Measurements from ENCODE around the gene CCDC7.
A peak's percentile ranks its signal among the peaks of the same experiment; 100 is the strongest.
"Not testable (repeated sequence)": the region's sequence is repeated elsewhere in the genome, so short reads cannot be mapped to it uniquely, and the experiment has no call there.

The CCDC7 gene

DNA sequence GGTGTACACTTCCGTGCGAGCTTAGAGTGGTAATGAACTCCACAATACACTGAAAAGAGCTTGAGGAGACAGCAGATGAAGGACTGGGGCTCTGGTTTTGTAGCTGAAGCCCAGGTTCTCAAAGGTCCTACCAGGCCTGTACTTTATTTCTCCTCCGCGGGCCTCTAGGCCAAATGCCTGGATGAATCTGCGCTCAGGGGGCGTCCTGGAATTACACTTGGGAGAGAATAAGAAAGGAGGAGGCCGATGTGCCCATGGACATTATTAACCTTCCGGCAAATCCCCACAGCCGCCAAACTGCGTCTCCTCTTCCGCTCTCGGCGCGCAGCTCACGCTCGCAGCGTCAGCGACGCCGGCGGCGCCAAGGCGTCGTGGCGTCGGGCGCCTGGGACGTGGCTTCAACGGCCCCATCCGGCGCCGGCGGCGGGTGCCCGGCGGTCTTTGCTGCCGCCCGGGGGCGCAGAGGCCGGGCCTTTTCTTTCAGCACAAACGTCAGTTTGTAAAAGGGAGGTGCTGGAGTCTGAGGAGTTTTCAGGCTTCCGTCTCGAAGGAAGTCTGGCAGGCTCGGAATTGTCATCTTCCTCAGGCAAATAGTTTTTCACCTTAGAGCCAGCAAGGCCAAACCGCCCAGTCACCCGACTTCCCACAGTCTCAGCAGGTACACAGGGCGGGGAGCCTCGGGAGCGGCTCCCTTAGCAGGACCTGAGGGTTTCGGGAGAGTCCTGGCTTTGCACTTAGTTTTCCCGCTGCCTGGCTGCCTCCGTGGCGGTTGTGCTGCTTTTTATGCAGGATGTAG, at the start of gene CCDC7:
Gene CCDC7, plus strand, starts transcription at position 401 of the 796 bp plus-strand sequence. CDS start 5,503 bp downstream, outside the sequence.
- Histone ChIP-seq H3K4me1 (ENCODE audit: insufficient read depth, low read length) (no peaks in the 10 kb centered on the region), H3K9ac (ENCODE audit: low read depth, low read length) (peak within 1 kb of the TSS; percentile 80), H3K36me3 (ENCODE audit: insufficient read depth, low read length) (no peaks in the 10 kb centered on the region), H3K9me3 (ENCODE audit: control insufficient read depth, insufficient read depth, low read length) (no peaks in the 10 kb centered on the region)

DNA sequence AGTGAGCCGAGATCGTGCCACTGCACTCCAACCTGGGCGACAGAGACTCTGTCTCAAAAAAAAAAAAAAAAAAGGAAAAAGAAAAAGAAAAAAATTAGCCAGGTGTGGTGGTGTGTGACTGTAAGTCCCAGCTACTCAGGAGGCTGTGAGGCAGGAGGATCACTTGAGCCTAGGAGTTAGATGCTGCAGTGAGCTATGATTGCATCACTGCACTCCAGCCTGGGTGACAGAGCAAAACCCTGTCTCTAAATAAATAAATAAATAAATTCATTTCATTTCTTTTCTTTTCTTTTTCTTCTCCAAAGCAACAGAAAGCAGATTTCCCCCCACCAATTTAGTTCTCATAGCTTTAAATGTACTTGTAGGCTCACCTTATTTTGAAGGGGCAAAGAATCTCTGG, 48.8 kb upstream of the CCDC7 start:
- H3K4me1 ChIP-seq (ENCODE audit: insufficient read depth, low read length); H3K36me3 ChIP-seq (ENCODE audit: insufficient read depth, low read length); H3K9ac ChIP-seq (ENCODE audit: low read depth, low read length); H3K9me3 ChIP-seq (ENCODE audit: control insufficient read depth, insufficient read depth, low read length): not testable (repeated sequence)

- H3K9me3 ChIP-seq (ENCODE audit: control insufficient read depth, insufficient read depth, low read length); H3K36me3 ChIP-seq (ENCODE audit: insufficient read depth, low read length); H3K4me1 ChIP-seq (ENCODE audit: insufficient read depth, low read length); H3K9ac ChIP-seq (ENCODE audit: low read depth, low read length): not testable (repeated sequence)
These were observed 46.2 kb upstream of the CCDC7 start for GRCh38 chr10:32399720-32400119.

DNA sequence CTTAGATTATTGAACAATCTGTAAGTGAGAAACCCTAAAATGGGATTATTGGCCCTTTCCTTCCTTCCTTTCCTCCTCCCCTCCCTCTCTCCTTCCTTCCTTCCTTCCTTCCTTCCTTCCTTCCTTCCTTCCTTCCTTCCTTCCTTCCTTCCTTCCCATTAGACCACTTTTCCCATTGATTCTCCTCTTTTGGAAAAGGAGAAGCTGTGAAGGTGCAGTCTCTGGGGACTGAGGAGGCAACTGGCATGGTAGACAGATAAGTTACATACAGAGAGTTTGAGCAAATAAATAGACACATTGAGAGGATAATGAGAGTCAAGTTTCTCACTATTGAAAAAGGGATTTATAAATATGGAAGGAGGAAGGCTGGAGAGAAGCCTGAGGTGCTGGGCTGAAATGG, 45.0 kb upstream of the CCDC7 start:
- Histone ChIP-seq H3K36me3 (ENCODE audit: insufficient read depth, low read length) (no peaks in the 10 kb centered on the region), H3K4me1 (ENCODE audit: insufficient read depth, low read length) (no peaks in the 10 kb centered on the region), H3K9me3 (ENCODE audit: control insufficient read depth, insufficient read depth, low read length) (no peaks in the 10 kb centered on the region), H3K9ac (ENCODE audit: low read depth, low read length) (no peak overlapping the region)

GRCh38 chr10:32402499-32402898, 43.4 kb upstream of the CCDC7 start:
- H3K9ac ChIP-seq (ENCODE audit: low read depth, low read length) = no peak overlapping the region
- H3K36me3 ChIP-seq (ENCODE audit: insufficient read depth, low read length) = no peaks in the 10 kb centered on the region
- no peaks in the 10 kb centered on the region for H3K9me3 ChIP-seq (ENCODE audit: control insufficient read depth, insufficient read depth, low read length)
- no peaks in the 10 kb centered on the region for H3K4me1 ChIP-seq (ENCODE audit: insufficient read depth, low read length)

- Histone ChIP-seq H3K9me3 (ENCODE audit: control insufficient read depth, insufficient read depth, low read length) (no peaks in the 10 kb centered on the region), H3K4me1 (ENCODE audit: insufficient read depth, low read length) (no peaks in the 10 kb centered on the region), H3K9ac (ENCODE audit: low read depth, low read length) (no peak overlapping the region), H3K36me3 (ENCODE audit: insufficient read depth, low read length) (no peaks in the 10 kb centered on the region)
These were observed 42.8 kb upstream of the CCDC7 start for GRCh38 chr10:32403091-32403490.

GRCh38 chr10:32408690-32409089, 37.2 kb upstream of the CCDC7 start:
- Histone ChIP-seq H3K36me3 (ENCODE audit: insufficient read depth, low read length) (no peaks in the 10 kb centered on the region), H3K4me1 (ENCODE audit: insufficient read depth, low read length) (no peaks in the 10 kb centered on the region), H3K9ac (ENCODE audit: low read depth, low read length) (no peak overlapping the region), H3K9me3 (ENCODE audit: control insufficient read depth, insufficient read depth, low read length) (no peaks in the 10 kb centered on the region)

DNA sequence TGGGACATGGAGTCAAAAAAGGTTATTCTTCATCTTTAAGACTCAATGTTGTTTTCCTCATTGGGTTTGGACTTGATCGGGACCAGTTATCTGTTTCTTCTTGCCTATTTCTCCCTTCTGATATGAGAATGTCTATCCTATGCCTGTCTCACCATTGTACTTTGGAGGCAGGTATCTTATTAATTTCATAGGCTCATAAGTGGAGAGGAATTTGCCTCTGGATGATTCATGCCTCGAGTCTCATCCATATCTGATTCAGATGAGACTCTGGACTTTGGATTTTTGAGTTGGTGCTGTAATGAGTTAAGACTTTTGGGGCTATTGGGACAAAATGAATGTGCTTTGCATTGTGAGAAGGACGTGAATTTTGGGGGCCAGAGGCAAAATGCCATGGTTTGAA, 36.2 kb upstream of the CCDC7 start:
- Histone ChIP-seq H3K9ac (ENCODE audit: low read depth, low read length) (no peak overlapping the region), H3K4me1 (ENCODE audit: insufficient read depth, low read length) (no peaks in the 10 kb centered on the region), H3K9me3 (ENCODE audit: control insufficient read depth, insufficient read depth, low read length) (no peaks in the 10 kb centered on the region), H3K36me3 (ENCODE audit: insufficient read depth, low read length) (no peaks in the 10 kb centered on the region)

- Histone ChIP-seq H3K9ac (ENCODE audit: low read depth, low read length) (no peak overlapping the region), H3K4me1 (ENCODE audit: insufficient read depth, low read length) (no peaks in the 10 kb centered on the region), H3K9me3 (ENCODE audit: control insufficient read depth, insufficient read depth, low read length) (no peaks in the 10 kb centered on the region), H3K36me3 (ENCODE audit: insufficient read depth, low read length) (no peaks in the 10 kb centered on the region)
These were observed 35.4 kb upstream of the CCDC7 start for GRCh38 chr10:32410569-32410968.

GRCh38 chr10:32411797-32412498, 34.0 kb upstream of the CCDC7 start:
- Histone ChIP-seq H3K9ac (ENCODE audit: low read depth, low read length) (no peak overlapping the region), H3K4me1 (ENCODE audit: insufficient read depth, low read length) (no peaks in the 10 kb centered on the region), H3K36me3 (ENCODE audit: insufficient read depth, low read length) (no peaks in the 10 kb centered on the region), H3K9me3 (ENCODE audit: control insufficient read depth, insufficient read depth, low read length) (no peaks in the 10 kb centered on the region)

DNA sequence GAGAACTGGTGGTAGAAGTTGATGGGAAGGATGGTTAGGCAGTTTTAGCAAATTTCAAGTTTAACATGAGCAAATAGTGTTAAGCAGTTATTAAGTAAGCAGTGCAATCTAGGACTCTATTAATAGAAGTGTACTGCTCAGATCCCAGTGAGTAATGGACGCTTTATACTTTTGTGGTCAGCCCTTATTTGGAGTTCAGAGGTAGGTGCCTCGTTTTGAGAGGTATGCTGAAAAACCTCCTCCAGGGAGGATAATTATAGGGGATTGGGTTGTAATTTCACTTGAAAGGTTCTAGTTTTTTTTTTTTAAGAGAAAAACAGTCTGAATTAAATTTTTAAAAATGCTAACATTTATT, 33.5 kb upstream of the CCDC7 start:
- Histone ChIP-seq H3K4me1 (ENCODE audit: insufficient read depth, low read length) (no peaks in the 10 kb centered on the region), H3K36me3 (ENCODE audit: insufficient read depth, low read length) (no peaks in the 10 kb centered on the region), H3K9ac (ENCODE audit: low read depth, low read length) (no peak overlapping the region), H3K9me3 (ENCODE audit: control insufficient read depth, insufficient read depth, low read length) (no peaks in the 10 kb centered on the region)

DNA sequence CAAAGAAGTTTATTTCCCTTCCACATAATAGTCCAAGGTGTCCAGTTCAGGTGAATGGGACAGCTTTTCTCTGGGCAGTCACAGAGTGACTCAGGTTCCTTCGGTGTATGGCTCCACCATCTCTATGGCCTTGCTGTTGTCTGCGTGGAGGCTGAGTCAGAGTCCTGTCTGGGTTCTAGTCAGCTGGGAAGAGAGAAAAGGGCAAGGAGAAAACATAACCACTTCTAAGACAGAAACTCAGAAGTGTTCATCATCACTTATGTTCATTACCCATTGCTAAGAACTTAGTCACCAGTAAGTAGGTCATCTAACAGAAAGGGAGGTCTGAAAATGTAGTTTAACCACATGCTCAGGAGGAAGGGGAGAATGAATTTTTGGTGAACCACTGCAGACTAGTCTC, 32.4 kb upstream of the CCDC7 start:
- Histone ChIP-seq H3K4me1 (ENCODE audit: insufficient read depth, low read length) (no peaks in the 10 kb centered on the region), H3K9ac (ENCODE audit: low read depth, low read length) (no peak overlapping the region), H3K9me3 (ENCODE audit: control insufficient read depth, insufficient read depth, low read length) (no peaks in the 10 kb centered on the region), H3K36me3 (ENCODE audit: insufficient read depth, low read length) (no peaks in the 10 kb centered on the region)

- H3K36me3 ChIP-seq (ENCODE audit: insufficient read depth, low read length) = no peaks in the 10 kb centered on the region
- no peaks in the 10 kb centered on the region for H3K9me3 ChIP-seq (ENCODE audit: control insufficient read depth, insufficient read depth, low read length)
- no peak overlapping the region for H3K9ac ChIP-seq (ENCODE audit: low read depth, low read length)
- H3K4me1 ChIP-seq (ENCODE audit: insufficient read depth, low read length) = no peaks in the 10 kb centered on the region
These were observed 30.6 kb upstream of the CCDC7 start for GRCh38 chr10:32415361-32415760.

- Histone ChIP-seq H3K9ac (ENCODE audit: low read depth, low read length) (no peak overlapping the region), H3K9me3 (ENCODE audit: control insufficient read depth, insufficient read depth, low read length) (peaks cover 4% of the 10 kb centered on the region; the same call in 1 of the 2 replicates), H3K36me3 (ENCODE audit: insufficient read depth, low read length) (no peaks in the 10 kb centered on the region), H3K4me1 (ENCODE audit: insufficient read depth, low read length) (no peaks in the 10 kb centered on the region)
These were observed 27.9 kb upstream of the CCDC7 start for GRCh38 chr10:32417911-32418547.

DNA sequence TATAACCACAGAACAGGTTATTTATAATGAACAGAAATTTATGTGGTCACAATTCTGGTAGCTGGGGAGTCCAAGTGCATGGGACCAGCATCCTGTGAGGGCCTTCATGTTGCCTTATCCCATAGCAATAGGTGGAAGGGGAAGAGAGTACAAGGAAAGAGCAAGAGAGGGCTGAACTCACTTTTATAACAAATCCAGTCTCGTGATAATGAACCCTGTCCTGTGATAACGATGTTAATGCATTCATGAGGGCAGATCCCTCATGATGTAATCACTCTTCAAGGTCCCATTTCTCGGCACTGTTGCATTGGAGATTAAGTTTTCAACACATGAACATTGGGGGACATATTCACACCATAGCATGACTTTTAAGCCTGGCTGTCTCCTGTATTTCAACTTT, 27.4 kb upstream of the CCDC7 start:
- no peaks in the 10 kb centered on the region for H3K4me1 ChIP-seq (ENCODE audit: insufficient read depth, low read length)
- H3K36me3 ChIP-seq (ENCODE audit: insufficient read depth, low read length) = no peaks in the 10 kb centered on the region
- H3K9ac ChIP-seq (ENCODE audit: low read depth, low read length) = no peak overlapping the region
- H3K9me3 ChIP-seq (ENCODE audit: control insufficient read depth, insufficient read depth, low read length) = peaks cover 4% of the 10 kb centered on the region; the same call in 1 of the 2 replicates
